Pancreas (tissue), 10 donors: ENCODE data around the gene AP1B1. TPM values are rescaled to one million over a fixed set of nuclear protein-coding genes. Genes with fewer than 3 reads are reported as not detected.

Source experiments
- ATAC-seq, 4 donors: fragments of 200-7000 bp; cut with Tn5 transposase; one replicate each; pipeline versions ENCODE4 v1.8.0 to v1.9.1; 2020; ENCODE audit warnings: mild to moderate bottlenecking in 4 of 4, moderate library complexity in 4 of 4
- DNase-seq, 6 donors: peaks; one replicate each; pipeline ENCODE4 v3.0.0-alpha.2; 2020
- FAIRE-seq: peaks from 2 replicates; lab custom pipeline; 2012; peaks lifted over from hg19 to GRCh38; lab: Jason Lieb, UNC
- H3K27ac ChIP-seq, 4 donors: fragments of 200-600 bp; sonication (generic); 1 replicate in 3 of 4; 2 replicates in 1 of 4; pipeline versions ENCODE4 v1.5.0 to v1.8.0; 2020
- H3K27me3 ChIP-seq, 4 donors: fragments of 200-600 bp; one replicate each; pipeline ENCODE4 v1.8.0; 2021
- H3K36me3 ChIP-seq, 3 donors: fragments of 200-600 bp; sonication (generic) in 1 of 3; one replicate each; pipeline versions ENCODE4 v1.5.0 to v1.8.0; 2020 to 2021
- H3K4me1 ChIP-seq, 3 donors: fragments of 200-600 bp; one replicate each; pipeline ENCODE4 v1.8.0; 2021
- H3K4me3 ChIP-seq, 4 donors: fragments of 200-600 bp; sonication (generic) in 2 of 4; one replicate each; pipeline versions ENCODE4 v1.5.0 to v1.8.0; 2020 to 2021
- H3K9me3 ChIP-seq, 4 donors: fragments of 200-600 bp; one replicate each; pipeline ENCODE4 v1.8.0; 2021
- CTCF ChIP-seq, 4 donors: fragments of 200-600 bp; sonication (generic) in 3 of 4; IDR thresholded peaks; one replicate each; pipeline versions ENCODE4 v1.5.0 to v1.8.0; 2021; ENCODE audit warnings: antibody characterized with exemption in 4 of 4
- WGBS, 2 donors: extraction: QIAGEN DNeasy Blood & Tissue Kit; methylation state at CpG; one replicate each; pipeline ENCODE4 v1.1.7; 2013; 5-methylcytosine and 5-hydroxymethylcytosine counted together
- intact Hi-C, 3 donors: fragments of 100-400 bp; cut with DNase I; formaldehyde crosslinking; loops; one replicate each; pipeline versions ENCODE4 v1.11.1 to v1.14.2; 2022
- polyA plus RNA-seq, 2 donors: library from polyadenylated mRNA; stranded (reverse); fragments of 200-250 nt; gene quantifications; one replicate each; pipeline ENCODE4 v1.2.3, GENCODE V29; 2013
- total RNA-seq, 6 donors: library from RNA; stranded (reverse); fragmentation: NEBNext Ultra II Directional in 4 of 6; extraction: Animal tissue kit (Norgen Biotek cat#: 25700) in 4 of 6; gene quantifications; one replicate each; pipeline versions ENCODE4 v1.2.1 to v1.2.4, GENCODE V29; 2021 to 2023
- donor health status: healthy with polysubstance abuse.
- donor health status: DM: no; HTN: no; CAD: no; lungs with moderate emphysema.
- donor health status: DM: no; HTN: no; CAD: no.
- donor health status: control.
- donor health status: control.
- donor health status: Bipolar disorder and iron deficiency.
- donor health status: DM: yes; HTN: yes; CAD: no.
- donor health status: DM: no; HTN: no; CAD: no.
- donor health status: DM: no; HTN: no; CAD: no.
- donor health status: DM: yes; HTN: yes; CAD: no.

The AP1B1 gene
- total and polyA plus RNA-seq, 8 donors: 27.5 to 49.9 (median 35.8) TPM

- Histone ChIP-seq H3K27ac (peak overlapping the region in 1 of 4 donors; percentile 27), H3K36me3 (no peaks in the 10 kb centered on the region), H3K9me3 (no peaks in the 10 kb centered on the region), H3K4me3 (no peak overlapping the region), H3K4me1 (peaks cover 0 to 29% (median 20%) of the 10 kb centered on the region in 3 donors), H3K27me3 (peaks cover 0 to 3% (median 0%) of the 10 kb centered on the region in 4 donors)
- FAIRE-seq: no peak
- WGBS, 2 donors: 71 to 79% methylated on average over 13 of the region's 13 CpGs
- intact Hi-C loops: no loop called here
- TF ChIP-seq CTCF (IDR thresholded peaks at IDR 0.05): no peak
- peak in 1 of 6 donors; percentile 60 for DNase-seq
- no peak for ATAC-seq
Observed at GRCh38 chr22:29308791-29309262, 79.5 kb downstream of the AP1B1 start.

GRCh38 chr22:29308148-29308790, 80.1 kb downstream of the AP1B1 start:
- Histone ChIP-seq H3K4me3 (peak overlapping the region in 1 of 4 donors; percentile 91), H3K27ac (no peak overlapping the region), H3K4me1 (peaks cover under 1 to 28% (median 20%) of the 10 kb centered on the region in 3 donors), H3K9me3 (no peaks in the 10 kb centered on the region), H3K27me3 (no peaks in the 10 kb centered on the region), H3K36me3 (no peaks in the 10 kb centered on the region)
- intact Hi-C loops: no loop called here
- FAIRE-seq: no peak
- no peak for ATAC-seq
- DNase-seq: peak in 3 of 6 donors; percentile 31 to 82 (median 59)
- 86 to 87% methylated on average over 50 of the region's 50 CpGs for WGBS, 2 donors
- no peak for TF ChIP-seq CTCF (IDR thresholded peaks at IDR 0.05)

DNA sequence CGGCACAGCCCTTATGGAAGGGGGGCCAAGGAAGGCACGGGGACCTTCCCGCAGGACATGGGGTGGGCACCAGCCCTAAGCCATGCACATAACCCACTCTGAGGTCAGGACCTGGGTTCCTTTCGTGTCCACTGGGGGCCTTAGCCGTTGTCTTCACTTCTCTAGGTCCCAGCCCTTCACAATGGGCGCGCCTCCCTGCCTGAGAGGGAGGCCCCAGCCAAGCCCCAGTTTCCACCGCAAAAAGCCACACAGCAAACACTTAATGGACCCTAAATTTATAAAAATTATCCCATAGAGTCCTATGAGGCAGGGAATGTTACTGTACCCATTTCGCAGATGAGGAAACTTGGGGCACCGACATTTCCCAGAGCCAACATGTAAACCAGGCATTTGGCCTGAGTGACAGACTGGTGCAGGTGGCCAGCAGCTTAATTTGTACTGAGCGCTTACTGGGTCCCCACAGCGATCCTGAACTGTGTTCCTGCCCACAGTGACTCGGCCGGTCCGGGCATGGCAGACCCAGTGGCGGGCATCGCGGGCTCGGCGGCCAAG, 80.7 kb downstream of the AP1B1 start:
- peak in 2 of 6 donors; percentile 35 to 67 for DNase-seq
- FAIRE-seq: no peak
- intact Hi-C loops: no loop called here
- ATAC-seq: no peak
- TF ChIP-seq CTCF (IDR thresholded peaks at IDR 0.05): no peak
- Histone ChIP-seq H3K4me3 (peak overlapping the region; percentile 73 to 91 (median 89)), H3K36me3 (no peaks in the 10 kb centered on the region), H3K27ac (peak overlapping the region in 1 of 4 donors; percentile 34), H3K27me3 (no peaks in the 10 kb centered on the region), H3K9me3 (no peaks in the 10 kb centered on the region), H3K4me1 (peaks cover 7 to 28% (median 20%) of the 10 kb centered on the region in 3 donors)
- WGBS, 2 donors: 68 to 71% methylated on average over 20 of the region's 20 CpGs

- peak; percentile 76 to 91 (median 86) for DNase-seq
- TF ChIP-seq CTCF (IDR thresholded peaks at IDR 0.05): no peak
- Histone ChIP-seq H3K9me3 (no peaks in the 10 kb centered on the region), H3K27ac (peak overlapping the region; percentile 34 to 65 (median 46)), H3K4me1 (peaks cover 9 to 31% (median 20%) of the 10 kb centered on the region in 3 donors), H3K27me3 (no peaks in the 10 kb centered on the region), H3K36me3 (no peaks in the 10 kb centered on the region), H3K4me3 (peak overlapping the region; percentile 73 to 91 (median 89))
- WGBS, 2 donors: 3 to 5% methylated on average over 31 to 83 of the region's 83 CpGs
- no peak for FAIRE-seq
- intact Hi-C loops: no loop called here
- peak; percentile 71 to 79 (median 75) for ATAC-seq
Observed at GRCh38 chr22:29306835-29307595, 81.4 kb downstream of the AP1B1 start.
